ENCODE results near the gene LHFPL6. TPM values are rescaled to one million over a fixed set of nuclear protein-coding genes. Genes with fewer than 3 reads are reported as not detected.

LHFPL6 gene
- total RNA-seq, 4 donors from 2014 or later: 40.2 to 77.5 (median 66.6) TPM

DNA sequence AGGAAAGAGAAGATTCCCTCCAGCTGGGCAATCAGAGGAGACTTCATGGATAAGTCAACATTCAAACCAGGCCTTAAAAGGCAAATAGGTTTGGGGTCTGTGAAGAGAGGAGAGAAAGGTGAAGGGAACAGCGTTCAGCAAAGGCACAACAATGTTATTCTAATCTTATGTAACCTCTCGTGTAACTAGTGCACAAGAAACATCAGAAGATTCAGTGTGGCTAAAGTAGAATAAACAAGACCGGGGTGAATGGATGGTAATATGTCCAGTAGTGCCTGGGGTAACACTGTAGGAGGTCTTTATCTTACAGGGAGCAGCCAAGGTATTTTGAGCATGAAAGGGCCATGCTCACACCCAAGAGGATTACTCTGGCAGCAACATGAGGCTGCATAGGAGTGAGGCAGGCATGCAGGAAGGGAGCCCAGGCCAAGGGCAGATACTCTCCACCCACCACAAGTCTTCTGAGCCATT, 24.1 kb downstream of the LHFPL6 start:
- no peaks in the 10 kb centered on the region for H3K27me3 ChIP-seq
- H3K4me1 ChIP-seq: peaks cover 0 to 44% (median 8%) of the 10 kb centered on the region in 3 donors
- WGBS, 2 donors (ENCODE audit: low coverage in 1 of 2): 53 to 76% methylated on average over 2 to 3 of the region's 3 CpGs
- no peak overlapping the region for H3K4me3 ChIP-seq
- no peaks in the 10 kb centered on the region for H3K36me3 ChIP-seq
- TF ChIP-seq CTCF (IDR thresholded peaks at IDR 0.05) (no peak), EP300 (IDR thresholded peaks at IDR 0.05) (no peak), POLR2A (IDR thresholded peaks at IDR 0.05) (no peak), POLR2AphosphoS5 (IDR thresholded peaks at IDR 0.05) (no peak)
- H3K27ac ChIP-seq: no peak overlapping the region
- H3K9me3 ChIP-seq: no peaks in the 10 kb centered on the region
- no peak for ATAC-seq

DNA sequence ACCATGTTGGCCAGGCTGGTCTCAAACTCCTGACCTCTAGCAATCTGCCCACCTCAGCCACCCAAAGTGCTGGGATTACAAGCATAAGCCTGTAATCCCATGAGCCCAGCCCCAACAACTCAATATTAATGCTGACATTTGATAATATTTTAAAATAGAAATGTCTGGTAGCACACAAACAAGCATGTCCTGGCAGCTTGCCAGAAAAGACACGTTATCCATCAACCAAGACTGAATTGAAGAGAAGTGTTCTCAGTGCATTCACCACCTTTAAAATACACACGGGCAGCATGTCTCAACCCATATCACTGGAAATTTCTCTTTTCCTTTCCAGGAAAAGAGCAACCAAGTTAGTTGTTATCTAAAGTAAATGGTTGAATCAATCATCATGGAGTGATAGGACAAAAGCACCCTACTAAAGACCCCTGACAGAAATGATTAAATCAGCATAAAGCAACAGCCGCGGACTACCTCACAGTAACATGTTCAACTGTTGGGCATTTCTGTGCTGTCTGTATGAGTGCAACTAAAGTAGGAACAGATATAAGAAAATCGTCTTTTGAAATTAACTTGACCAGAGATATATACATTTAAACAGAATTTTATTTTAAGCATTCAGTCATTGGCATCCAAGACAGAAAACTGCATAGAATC, 25.0 kb downstream of the LHFPL6 start:
- TF ChIP-seq EP300 (IDR thresholded peaks at IDR 0.05) (no peak), POLR2AphosphoS5 (IDR thresholded peaks at IDR 0.05) (no peak), CTCF (IDR thresholded peaks at IDR 0.05) (no peak), POLR2A (IDR thresholded peaks at IDR 0.05) (no peak)
- 79 to 84% methylated on average over 5 of the region's 5 CpGs for WGBS, 2 donors (ENCODE audit: low coverage in 1 of 2)
- Histone ChIP-seq H3K27me3 (no peaks in the 10 kb centered on the region), H3K27ac (no peak overlapping the region), H3K9me3 (no peaks in the 10 kb centered on the region), H3K4me1 (peaks cover 0 to 37% (median 8%) of the 10 kb centered on the region in 3 donors), H3K36me3 (no peaks in the 10 kb centered on the region), H3K4me3 (no peak overlapping the region)
- no peak for ATAC-seq

- no peaks in the 10 kb centered on the region for H3K36me3 ChIP-seq
- ATAC-seq: no peak
- H3K4me1 ChIP-seq: peaks cover 0 to 37% (median 8%) of the 10 kb centered on the region in 3 donors
- H3K4me3 ChIP-seq: no peak overlapping the region
- H3K9me3 ChIP-seq: no peaks in the 10 kb centered on the region
- no peak for TF ChIP-seq EP300 (IDR thresholded peaks at IDR 0.05)
- no peak for TF ChIP-seq POLR2A (IDR thresholded peaks at IDR 0.05)
- no peak for TF ChIP-seq CTCF (IDR thresholded peaks at IDR 0.05)
- no peak for TF ChIP-seq POLR2AphosphoS5 (IDR thresholded peaks at IDR 0.05)
- H3K27me3 ChIP-seq: no peaks in the 10 kb centered on the region
- 69 to 90% methylated on average over 2 of the region's 2 CpGs for WGBS, 2 donors (ENCODE audit: low coverage in 1 of 2)
- no peak overlapping the region for H3K27ac ChIP-seq
These were observed 25.8 kb downstream of the LHFPL6 start for GRCh38 chr13:39577203-39577602.

- WGBS, 2 donors (ENCODE audit: low coverage in 1 of 2): 91 to 93% methylated on average over 3 to 9 of the region's 11 CpGs
- Histone ChIP-seq H3K4me3 (no peak overlapping the region), H3K27ac (no peak overlapping the region), H3K9me3 (no peaks in the 10 kb centered on the region), H3K27me3 (no peaks in the 10 kb centered on the region), H3K36me3 (peaks cover 0 to 3% of the 10 kb centered on the region in 2 donors), H3K4me1 (peaks cover 0 to 25% (median 5%) of the 10 kb centered on the region in 3 donors)
- TF ChIP-seq POLR2AphosphoS5 (IDR thresholded peaks at IDR 0.05): no peak
- no peak for TF ChIP-seq CTCF (IDR thresholded peaks at IDR 0.05)
- TF ChIP-seq POLR2A (IDR thresholded peaks at IDR 0.05): no peak
- no peak for TF ChIP-seq EP300 (IDR thresholded peaks at IDR 0.05)
- no peak for ATAC-seq
These were observed 27.3 kb downstream of the LHFPL6 start for GRCh38 chr13:39575641-39576238.
